ENCODE results near the gene FBXL16.

FBXL16 gene

GRCh38 chr16:722835-723633 lies 17.4 kb upstream of the FBXL16 start:
- DNase-seq (ENCODE audit: low spot score): no peak

GRCh38 chr16:721765-722540 lies 16.4 kb upstream of the FBXL16 start:
- DNase-seq (ENCODE audit: low spot score): no peak

- DNase-seq (ENCODE audit: low spot score): peak; percentile 90
Measured at GRCh38 chr16:720990-721764, 15.6 kb upstream of the FBXL16 start, which contains the start of gene ANTKMT. Gene ANTKMT, plus strand, starts transcription at chr16:721146. Its CDS starts 129 bp downstream, at chr16:721275.

- no peak for DNase-seq (ENCODE audit: low spot score)
Measured at GRCh38 chr16:720447-720989, 14.9 kb upstream of the FBXL16 start.

- DNase-seq (ENCODE audit: low spot score): peak; percentile 87
Measured at GRCh38 chr16:719815-720446, 14.3 kb upstream of the FBXL16 start.

GRCh38 chr16:718922-719321 lies 13.3 kb upstream of the FBXL16 start:
- DNase-seq (ENCODE audit: low spot score): no peak

- no peak for DNase-seq (ENCODE audit: low spot score)
Measured at GRCh38 chr16:718389-718788, 12.8 kb upstream of the FBXL16 start.

- DNase-seq (ENCODE audit: low spot score): no peak
Measured at GRCh38 chr16:717450-718245, 12.0 kb upstream of the FBXL16 start.

GRCh38 chr16:716768-717325 lies 11.2 kb upstream of the FBXL16 start:
- no peak for DNase-seq (ENCODE audit: low spot score)

- no peak for DNase-seq (ENCODE audit: low spot score)
Measured at GRCh38 chr16:716200-716568, 10.6 kb upstream of the FBXL16 start.

- DNase-seq (ENCODE audit: low spot score): no peak
Measured at GRCh38 chr16:715477-716199, 10.0 kb upstream of the FBXL16 start.

GRCh38 chr16:714558-715476 lies 9.2 kb upstream of the FBXL16 start, which contains the start of gene METRN:
Gene METRN, plus strand, starts transcription at chr16:715118. Its CDS starts 172 bp downstream, at chr16:715290.
- DNase-seq (ENCODE audit: low spot score): peak; percentile 80

GRCh38 chr16:714079-714478 lies 8.5 kb upstream of the FBXL16 start:
- DNase-seq (ENCODE audit: low spot score): no peak

- DNase-seq (ENCODE audit: low spot score): peak; percentile 90
Measured at GRCh38 chr16:712740-713250, 7.2 kb upstream of the FBXL16 start.

- no peak for DNase-seq (ENCODE audit: low spot score)
Measured at GRCh38 chr16:711548-712320, 6.1 kb upstream of the FBXL16 start.

- no peak for DNase-seq (ENCODE audit: low spot score)
Measured at GRCh38 chr16:711084-711483, 5.5 kb upstream of the FBXL16 start.

- DNase-seq (ENCODE audit: low spot score): no peak
Measured at GRCh38 chr16:710500-711075, 5.0 kb upstream of the FBXL16 start.

All from SW480 (cell line).